Endothelial cell of umbilical vein (primary cell): Measurements from ENCODE around the gene NBL1. TPM values are rescaled to one million over a fixed set of nuclear protein-coding genes. Genes with fewer than 3 reads are reported as not detected.
A peak's percentile ranks its signal among the peaks of the same experiment; 100 is the strongest.

ENCODE experiments used
- BruUV-seq: library from RNA; stranded (reverse); fragments of 400-500 nt; replicated peaks from 2 replicates; lab custom pipeline; 2021; lab: Mats Ljungman, UMichigan
- CTCF ChIA-PET: fragments of 300-600, 350-600 bp; sonication (Branson Sonifier 250); formaldehyde crosslinking; loops from one replicate; lab custom pipeline; 2021; ENCODE audit warnings: antibody characterized with exemption, inconsistent platforms; lab: Charles Lee
- POLR2A ChIA-PET: fragments of 300-600, 350-600 bp; sonication (Branson Sonifier 250); formaldehyde crosslinking; loops from one replicate; lab custom pipeline; 2021; ENCODE audit warnings: antibody characterized with exemption, inconsistent platforms; lab: Charles Lee
- DNase-seq: peaks from one replicate; pipeline ENCODE4 v3.0.0-alpha.2; 2011; ENCODE audit warnings: low read depth, low spot score
- FAIRE-seq: peaks from 2 replicates; lab custom pipeline; 2011; peaks lifted over from hg19 to GRCh38; lab: Jason Lieb, UNC
- H2AFZ ChIP-seq: 2 replicates; pipeline ENCODE4 v1.6.0; 2012; ENCODE audit warnings: low read depth, low read length, control low read depth, inconsistent platforms
- H3K27ac ChIP-seq: 2 replicates; pipeline ENCODE4 v1.5.1; 2011; ENCODE audit warnings: low read depth, mild to moderate bottlenecking, control low read depth, low read length, moderate library complexity; ENCODE audit not compliant: insufficient read depth
- H3K27me3 ChIP-seq, 2 experiments: 2 replicates each; pipeline versions ENCODE4 v1.6.0 to v1.6.1; 2011; ENCODE audit warnings: low read length in 2 of 2, mixed read lengths in 1 of 2; ENCODE audit not compliant: control insufficient read depth in 2 of 2, insufficient read depth in 2 of 2
- H3K36me3 ChIP-seq, 2 experiments: 2 replicates in 1 of 2; 3 replicates in 1 of 2; pipeline ENCODE4 v1.5.1; 2011; ENCODE audit warnings: low read length in 2 of 2, mild to moderate bottlenecking in 1 of 2, moderate library complexity in 1 of 2; ENCODE audit not compliant: control insufficient read depth in 2 of 2, insufficient read depth in 2 of 2; ENCODE audit errors: extremely low read depth in 1 of 2
- H3K4me1 ChIP-seq: 3 replicates; pipeline ENCODE4 v1.5.1; 2011; ENCODE audit warnings: mild to moderate bottlenecking, low read length; ENCODE audit not compliant: control insufficient read depth, insufficient read depth; ENCODE audit errors: extremely low read depth
- H3K4me2 ChIP-seq: 2 replicates; pipeline ENCODE4 v1.6.1; 2011; ENCODE audit warnings: low read length, control low read depth, mixed read lengths; ENCODE audit not compliant: insufficient read depth
- H3K4me3 ChIP-seq, 3 experiments: fragments of 200-600 bp in 1 of 3; sonication (generic), shearing (Covaris generic) in 1 of 3; replicated peaks in 1 of 3; 2 replicates each; pipeline ENCODE4 v1.5.1; 2011 to 2016; ENCODE audit warnings: control low read depth in 3 of 3, low read length in 3 of 3, mild to moderate bottlenecking in 2 of 3, inconsistent platforms in 1 of 3, low read depth in 1 of 3, moderate library complexity in 1 of 3; ENCODE audit not compliant: insufficient read depth in 1 of 3
- H3K79me2 ChIP-seq: 2 replicates; pipeline ENCODE4 v1.6.0; 2012; ENCODE audit warnings: low read length, inconsistent platforms; ENCODE audit not compliant: control insufficient read depth, insufficient read depth
- H3K9ac ChIP-seq: replicated peaks from 2 replicates; pipeline ENCODE3; 2011; ENCODE audit warnings: low read length, control low read depth; ENCODE audit not compliant: insufficient read depth; ENCODE audit errors: extremely low read depth
- H3K9me1 ChIP-seq: replicated peaks from 3 replicates; pipeline ENCODE4 v1.6.0; 2011; ENCODE audit warnings: mild to moderate bottlenecking, low read length; ENCODE audit not compliant: control insufficient read depth, insufficient read depth; ENCODE audit errors: extremely low read depth
- H3K9me3 ChIP-seq: replicated peaks from 2 replicates; pipeline ENCODE4 v1.5.1; 2012; ENCODE audit warnings: low read length, inconsistent platforms; ENCODE audit not compliant: control insufficient read depth, insufficient read depth
- H4K20me1 ChIP-seq: replicated peaks from 2 replicates; pipeline ENCODE3; 2011; ENCODE audit warnings: mild to moderate bottlenecking, low read length; ENCODE audit not compliant: control insufficient read depth, insufficient read depth; ENCODE audit errors: extremely low read depth
- EZH2 ChIP-seq: IDR thresholded peaks from 2 replicates; pipeline ENCODE4 v1.6.1; 2012; ENCODE audit warnings: borderline replicate concordance, low read depth, mild to moderate bottlenecking, moderate library complexity, low read length, inconsistent platforms; ENCODE audit not compliant: severe bottlenecking
- FOS ChIP-seq: IDR thresholded peaks from 2 replicates; pipeline ENCODE4 v1.6.1; 2011; ENCODE audit warnings: mild to moderate bottlenecking, low read length, moderate library complexity, borderline replicate concordance; ENCODE audit not compliant: insufficient read depth
- GATA2 ChIP-seq: IDR thresholded peaks from 2 replicates; pipeline ENCODE4 v1.7.0; 2011; ENCODE audit warnings: low read depth, mild to moderate bottlenecking, moderate library complexity, mixed read lengths, low read length; ENCODE audit not compliant: insufficient read length, insufficient read depth
- JUN ChIP-seq: IDR thresholded peaks from 2 replicates; pipeline ENCODE4 v1.6.1; 2011; ENCODE audit warnings: borderline replicate concordance, low read depth; ENCODE audit not compliant: insufficient read length, insufficient read depth
- MYC ChIP-seq: IDR thresholded peaks from one replicate; pipeline ENCODE4 v1.6.1; 2011; ENCODE audit warnings: mild to moderate bottlenecking, low read depth, low read length
- POLR2A ChIP-seq: IDR thresholded peaks from 2 replicates; pipeline ENCODE4 v1.6.1; 2012; ENCODE audit warnings: low read depth, mild to moderate bottlenecking, control low read depth, low read length
- POLR2AphosphoS5 ChIP-seq: IDR thresholded peaks from 2 replicates; pipeline ENCODE4 v1.6.1; 2012; ENCODE audit warnings: low read depth, mild to moderate bottlenecking, control low read depth, low read length, moderate library complexity; ENCODE audit not compliant: insufficient read depth
- dilution Hi-C: fragments of 300-500 bp; cut with MboI; formaldehyde crosslinking; loops from one replicate; pipeline ENCODE4 v1.15.0; 2019; ENCODE audit warnings: low sequenced_read_pairs; ENCODE audit not compliant: extremely low pct_ligation_motif_present
- intact Hi-C: fragments of 100-400 bp; cut with micrococcal nuclease; formaldehyde crosslinking; loops from one replicate; pipeline ENCODE4 v1.10.0; 2022
- polyA plus RNA-seq, 4 experiments: library from polyadenylated mRNA; depleted of rRNA in 3 of 4; stranded (reverse) in 3 of 4; unstranded in 1 of 4; fragments of >200 nt; gene quantifications; 2 replicates each; pipeline versions ENCODE4 v1.2.1 to v1.2.3, GENCODE V29; 2011 to 2012; ENCODE audit warnings: missing spikeins in 1 of 4
- total RNA-seq: library from RNA; stranded (reverse); gene quantifications from 2 replicates; pipeline ENCODE4 v1.2.3, GENCODE V29; 2021
- TF ChIP-seq, protein P1 (sequence below), 2 donors: IDR thresholded peaks; 1 replicate in 1 of 2; 2 replicates in 1 of 2; pipeline ENCODE4 v1.5.1; 2011; ENCODE audit warnings: low read length in 2 of 2, mild to moderate bottlenecking in 2 of 2, moderate library complexity in 2 of 2, control low read depth in 1 of 2, inconsistent platforms in 1 of 2, low read depth in 1 of 2; ENCODE audit not compliant: insufficient read depth in 1 of 2; ENCODE audit errors: extremely low read depth in 1 of 2
- TF ChIP-seq, protein P2 (sequence below): IDR thresholded peaks from 2 replicates; pipeline ENCODE4 v1.6.1; 2011; ENCODE audit not compliant: insufficient read depth, insufficient read length

Gene NBL1
- total and polyA plus RNA-seq, 2 donors (not counting 3 experiments of a cell fraction or from before 2014, with no cell fraction given): 36.2 to 40.5 TPM

DNA sequence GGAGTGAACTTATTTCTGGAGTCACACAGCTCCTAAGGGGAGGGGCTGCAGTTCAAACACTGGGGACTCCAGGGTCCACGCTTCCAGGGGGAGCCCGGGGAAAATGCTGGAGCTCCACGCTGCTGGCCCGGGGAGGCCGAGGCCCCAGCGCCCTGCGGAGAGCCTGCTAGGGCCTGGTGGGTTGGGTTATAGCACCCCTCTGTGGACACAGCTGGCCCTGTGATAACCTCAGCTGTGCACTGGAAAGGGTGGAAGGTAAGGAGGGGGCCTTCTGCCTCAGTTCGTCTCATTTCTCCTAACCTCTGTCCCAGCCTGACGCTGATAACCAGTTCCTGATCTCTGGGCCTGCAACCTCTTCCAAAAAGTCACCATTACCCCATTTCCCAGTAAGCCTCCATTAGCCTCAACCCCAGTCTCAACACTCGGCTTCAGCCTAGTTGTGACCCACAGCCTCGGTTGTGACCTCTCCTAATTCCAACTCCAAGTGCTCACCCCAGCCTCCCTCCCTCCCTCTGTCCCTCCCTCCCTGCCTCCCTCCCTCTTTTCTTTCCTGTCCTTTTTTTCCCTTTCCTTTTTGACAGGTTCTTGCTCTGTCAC, 7.1 kb downstream of the NBL1 start:
- CTCF ChIA-PET: interaction anchor here (0.6 to 4.6 kb wide), 57 partner anchors 9 to 473 kb away, joined by 3 to 99 read pairs (median 4); partner anchors contain the start of genes AKR7A2, CAPZB, EMC1 and MRTO4
- intact Hi-C loops (loop anchor here (1.0 to 5.0 kb wide), 4 partner anchors 144 to 379 kb away; no protein-coding TSS in a partner anchor), dilution Hi-C loops (no loop called here)
- FAIRE-seq: peak; percentile 72
- Histone ChIP-seq H3K27me3 (no peaks in the 10 kb centered on the region), H3K36me3 (no peaks in the 10 kb centered on the region), H3K27ac (peak overlapping the region; percentile 65), H3K4me2 (no peak overlapping the region), H3K4me1 (peaks cover 14% of the 10 kb centered on the region), H4K20me1 (no peaks in the 10 kb centered on the region), H3K9me1 (no peaks in the 10 kb centered on the region), H3K4me3 (no peak overlapping the region), H2AFZ (peak overlapping the region; percentile 9), H3K9ac (no peak overlapping the region), H3K9me3 (no peaks in the 10 kb centered on the region), H3K79me2 (peaks cover 6% of the 10 kb centered on the region)
- TF ChIP-seq, protein P1, sequence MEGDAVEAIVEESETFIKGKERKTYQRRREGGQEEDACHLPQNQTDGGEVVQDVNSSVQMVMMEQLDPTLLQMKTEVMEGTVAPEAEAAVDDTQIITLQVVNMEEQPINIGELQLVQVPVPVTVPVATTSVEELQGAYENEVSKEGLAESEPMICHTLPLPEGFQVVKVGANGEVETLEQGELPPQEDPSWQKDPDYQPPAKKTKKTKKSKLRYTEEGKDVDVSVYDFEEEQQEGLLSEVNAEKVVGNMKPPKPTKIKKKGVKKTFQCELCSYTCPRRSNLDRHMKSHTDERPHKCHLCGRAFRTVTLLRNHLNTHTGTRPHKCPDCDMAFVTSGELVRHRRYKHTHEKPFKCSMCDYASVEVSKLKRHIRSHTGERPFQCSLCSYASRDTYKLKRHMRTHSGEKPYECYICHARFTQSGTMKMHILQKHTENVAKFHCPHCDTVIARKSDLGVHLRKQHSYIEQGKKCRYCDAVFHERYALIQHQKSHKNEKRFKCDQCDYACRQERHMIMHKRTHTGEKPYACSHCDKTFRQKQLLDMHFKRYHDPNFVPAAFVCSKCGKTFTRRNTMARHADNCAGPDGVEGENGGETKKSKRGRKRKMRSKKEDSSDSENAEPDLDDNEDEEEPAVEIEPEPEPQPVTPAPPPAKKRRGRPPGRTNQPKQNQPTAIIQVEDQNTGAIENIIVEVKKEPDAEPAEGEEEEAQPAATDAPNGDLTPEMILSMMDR (IDR thresholded peaks at IDR 0.05; ENCODE audit: extremely low read depth in 1 of 2, insufficient read depth in 1 of 2, low read depth in 1 of 2, low read length in 2 of 2): peak; percentile 78 to 85
- TF ChIP-seq, protein P2, sequence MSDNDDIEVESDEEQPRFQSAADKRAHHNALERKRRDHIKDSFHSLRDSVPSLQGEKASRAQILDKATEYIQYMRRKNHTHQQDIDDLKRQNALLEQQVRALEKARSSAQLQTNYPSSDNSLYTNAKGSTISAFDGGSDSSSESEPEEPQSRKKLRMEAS: no peak
- no peak for TF ChIP-seq FOS
- DNase-seq: peak; percentile 49
- POLR2A ChIA-PET: no interaction called here
- no TSS peak for BruUV-seq

DNA sequence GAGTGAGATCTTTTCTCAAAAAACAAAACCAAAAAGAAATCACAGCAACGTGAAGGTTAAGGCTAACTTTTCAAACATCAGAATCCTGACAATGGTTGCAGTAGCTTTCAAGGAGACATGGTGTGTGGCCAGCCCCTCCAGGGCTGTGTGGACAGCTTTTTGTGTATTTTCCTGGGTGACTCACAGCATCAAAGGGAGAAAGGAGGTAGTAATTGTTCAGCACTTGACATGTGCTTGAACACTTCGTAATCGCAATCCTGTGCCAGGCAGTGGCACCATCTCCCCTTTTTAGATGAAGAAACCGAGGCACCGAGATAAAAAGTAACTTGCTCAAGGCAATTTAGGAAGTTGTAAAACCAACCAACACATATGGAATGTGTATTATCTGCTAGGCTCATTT, 10.3 kb downstream of the NBL1 start:
- Histone ChIP-seq H3K79me2 (no peaks in the 10 kb centered on the region), H2AFZ (no peak overlapping the region), H3K9me1 (no peaks in the 10 kb centered on the region), H3K9ac (no peak overlapping the region), H4K20me1 (no peaks in the 10 kb centered on the region), H3K4me2 (no peak overlapping the region), H3K9me3 (no peaks in the 10 kb centered on the region), H3K36me3 (no peaks in the 10 kb centered on the region), H3K27ac (no peak overlapping the region), H3K4me1 (peaks cover 14% of the 10 kb centered on the region), H3K27me3 (no peaks in the 10 kb centered on the region), H3K4me3 (no peak overlapping the region)
- ChIA-PET CTCF (interaction anchor here (0.6 to 4.6 kb wide), 61 partner anchors 9 to 520 kb away, joined by 3 to 99 read pairs (median 4); partner anchors contain the start of genes AKR7A2, EMC1, MRTO4 and NBL1), POLR2A (no interaction called here)
- intact Hi-C loops: loop anchor here (5.0 kb wide), 2 partner anchors 147 to 382 kb away; no protein-coding TSS in a partner anchor
- dilution Hi-C loops: no loop called here
- TF ChIP-seq, protein P1 (IDR thresholded peaks at IDR 0.05; ENCODE audit: extremely low read depth in 1 of 2, insufficient read depth in 1 of 2, low read depth in 1 of 2, low read length in 2 of 2): no peak
- no peak for TF ChIP-seq POLR2AphosphoS5
- TF ChIP-seq FOS: no peak
- TF ChIP-seq, protein P2: no peak
- TF ChIP-seq GATA2: no peak
- TF ChIP-seq POLR2A: no peak
- no peak for TF ChIP-seq EZH2
- TF ChIP-seq JUN: no peak
- no peak for TF ChIP-seq MYC
- DNase-seq: no peak
- FAIRE-seq: no peak
- no TSS peak for BruUV-seq
